DND-41 (cell line): Measurements from ENCODE around the gene HES4.

ENCODE experiments used
- ATAC-seq: fragments of 200-7000 bp; cut with Tn5 transposase; 3 replicates; pipeline ENCODE4 v1.9.1; 2021; ENCODE audit warnings: low read depth; ENCODE audit not compliant: insufficient read depth
- DNase-seq: peaks from one replicate; pipeline ENCODE4 v3.0.0-alpha.2; 2020
- H2AFZ ChIP-seq: 2 replicates; pipeline ENCODE4 v1.6.0; 2012; ENCODE audit warnings: low read depth, low read length
- H3K27ac ChIP-seq: 2 replicates; pipeline ENCODE4 v1.5.1; 2012; ENCODE audit warnings: low read length, inconsistent platforms
- H3K27me3 ChIP-seq: fragments of 200-600 bp; sonication (generic); 2 replicates; pipeline ENCODE4 v1.6.0; 2012; ENCODE audit warnings: low read length, mild to moderate bottlenecking, inconsistent platforms; ENCODE audit not compliant: insufficient read depth, poor library complexity
- H3K36me3 ChIP-seq: 2 replicates; pipeline ENCODE4 v1.5.1; 2012; ENCODE audit warnings: low read length, inconsistent platforms; ENCODE audit not compliant: insufficient read depth
- H3K4me1 ChIP-seq: 2 replicates; pipeline ENCODE4 v1.5.1; 2012; ENCODE audit warnings: mild to moderate bottlenecking, low read length; ENCODE audit not compliant: insufficient read depth
- H3K4me2 ChIP-seq: 2 replicates; pipeline ENCODE4 v1.6.0; 2012; ENCODE audit warnings: mild to moderate bottlenecking, moderate library complexity, low read length, inconsistent platforms; ENCODE audit not compliant: insufficient read depth
- H3K4me3 ChIP-seq, 2 experiments: fragments of 200-600 bp in 1 of 2; shearing (Covaris generic) in 1 of 2; 2 replicates each; pipeline ENCODE4 v1.5.1; 2012 to 2016; ENCODE audit warnings: inconsistent platforms in 2 of 2, low read length in 2 of 2, mild to moderate bottlenecking in 2 of 2, low read depth in 1 of 2, moderate library complexity in 1 of 2
- H3K79me2 ChIP-seq: 2 replicates; pipeline ENCODE4 v1.6.0; 2012; ENCODE audit warnings: low read length, inconsistent platforms; ENCODE audit not compliant: insufficient read depth
- H3K9ac ChIP-seq: 2 replicates; pipeline ENCODE4 v1.6.0; 2012; ENCODE audit warnings: low read depth, mild to moderate bottlenecking, inconsistent platforms, low read length, moderate library complexity
- H3K9me3 ChIP-seq: 2 replicates; pipeline ENCODE4 v1.5.1; 2012; ENCODE audit warnings: low read length, moderate library complexity, mild to moderate bottlenecking, inconsistent platforms; ENCODE audit not compliant: insufficient read depth, severe bottlenecking
- H4K20me1 ChIP-seq: 2 replicates; pipeline ENCODE4 v1.6.0; 2012; ENCODE audit warnings: low read length; ENCODE audit not compliant: insufficient read depth
- CTCF ChIP-seq: IDR thresholded peaks from 2 replicates; pipeline ENCODE4 v1.5.1; 2012; ENCODE audit warnings: borderline replicate concordance, low read length, moderate library complexity, mild to moderate bottlenecking; ENCODE audit not compliant: poor library complexity, severe bottlenecking; ENCODE audit errors: extremely low read depth
- EZH2 ChIP-seq: IDR thresholded peaks from 3 replicates; pipeline ENCODE4 v1.6.1; 2012; ENCODE audit warnings: borderline replicate concordance, low read depth, mild to moderate bottlenecking, moderate library complexity, low read length, inconsistent platforms; ENCODE audit not compliant: severe bottlenecking

Gene HES4

DNA sequence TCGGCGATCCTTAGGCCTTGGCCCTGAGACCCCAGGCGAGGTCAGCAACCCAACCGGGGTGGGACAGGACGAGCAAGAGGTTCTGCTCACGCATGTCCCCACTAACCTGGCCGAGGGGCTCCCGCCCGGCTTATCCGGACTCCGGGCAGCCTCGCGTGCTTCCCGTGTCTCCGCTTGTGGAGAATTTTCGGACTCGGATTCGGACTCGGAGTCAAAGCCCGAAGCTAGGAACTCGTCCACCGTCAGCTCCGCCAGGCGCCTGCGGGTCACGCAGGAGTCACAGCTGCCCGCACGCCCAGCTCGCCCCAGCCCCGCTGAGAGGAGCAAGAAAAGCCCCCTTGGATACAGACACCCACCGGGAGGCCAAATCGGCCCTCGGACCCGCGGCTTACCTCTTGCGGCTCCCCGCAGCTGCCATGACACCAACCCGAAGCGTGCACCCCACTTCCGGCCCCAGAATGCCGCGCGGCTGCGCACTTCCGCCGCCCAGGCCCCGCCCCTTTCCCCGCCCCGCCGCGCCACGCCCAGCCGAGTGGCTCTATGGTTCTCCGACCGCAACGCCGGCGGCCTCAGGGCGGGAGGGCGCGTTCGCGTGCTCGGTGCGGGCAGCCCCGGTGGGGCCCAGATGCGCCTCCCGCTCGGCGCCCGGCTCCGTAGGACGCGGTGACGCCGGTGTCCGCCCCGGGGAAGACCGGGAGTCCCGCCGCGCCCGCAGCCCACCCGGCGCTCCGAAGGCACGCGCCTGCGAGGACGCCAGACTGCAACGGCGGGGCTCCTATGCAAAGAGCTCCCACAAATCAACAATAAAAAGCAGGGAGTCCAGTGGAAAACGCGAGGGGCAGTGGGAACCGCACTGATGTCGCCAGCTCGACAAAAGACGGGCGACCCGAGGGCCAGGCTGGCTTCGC is 40.8 kb downstream of the HES4 start, which contains the start of gene NOC2L:
NOC2L (minus strand) TSS at position 434 of the 908 bp plus-strand sequence; CDS start at position 418, 16 bp downstream.
- Histone ChIP-seq H3K79me2 (peaks cover 35% of the 10 kb centered on the region), H3K4me3 (peak within 1 kb of the TSS; percentile 72 to 88), H3K9me3 (no peaks in the 10 kb centered on the region), H2AFZ (peak within 1 kb of the TSS; percentile 79), H3K36me3 (peaks cover 54% of the 10 kb centered on the region), H4K20me1 (peaks cover 43% of the 10 kb centered on the region), H3K9ac (peak within 1 kb of the TSS; percentile 68), H3K4me2 (peak within 1 kb of the TSS; percentile 88), H3K27me3 (no peaks in the 10 kb centered on the region), H3K27ac (peak within 1 kb of the TSS; percentile 74), H3K4me1 (peaks cover 41% of the 10 kb centered on the region)
- TF ChIP-seq CTCF (no peak), EZH2 (no peak)
- peak; percentile 85 for ATAC-seq
- peak; percentile 96 for DNase-seq

- Histone ChIP-seq H3K27me3 (no peaks in the 10 kb centered on the region), H3K9ac (no peak overlapping the region), H3K4me1 (peaks cover 39% of the 10 kb centered on the region), H3K4me2 (peak overlapping the region; percentile 88; the same call in 1 of the 2 replicates), H3K9me3 (no peaks in the 10 kb centered on the region), H3K36me3 (peaks cover 58% of the 10 kb centered on the region), H4K20me1 (peaks cover 50% of the 10 kb centered on the region), H3K79me2 (peaks cover 35% of the 10 kb centered on the region), H3K27ac (no peak overlapping the region), H3K4me3 (no peak overlapping the region), H2AFZ (no peak overlapping the region)
- no peak for ATAC-seq
- DNase-seq: no peak
- TF ChIP-seq EZH2 (no peak), CTCF (no peak)
Observed at GRCh38 chr1:956636-957035, 43.3 kb downstream of the HES4 start.

DNA sequence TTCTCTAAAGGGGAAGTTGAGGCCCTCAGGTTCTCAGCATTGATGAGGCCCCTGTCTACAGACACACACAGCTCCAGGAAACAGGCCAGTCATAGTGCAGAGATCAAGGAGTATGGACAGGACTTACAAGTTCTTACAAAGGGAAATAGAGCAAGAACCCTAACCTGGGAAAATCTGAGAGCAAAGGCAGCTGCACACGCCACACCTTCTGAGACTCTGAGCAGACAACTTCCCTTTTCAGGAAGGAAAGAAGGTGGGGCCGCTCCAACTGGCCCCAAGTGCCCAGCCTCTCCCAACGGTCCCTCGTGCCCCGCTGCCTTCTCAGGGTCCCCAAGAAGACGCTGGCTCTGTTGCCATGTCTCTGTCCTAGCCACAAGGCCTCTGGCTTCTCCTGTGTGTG is 44.4 kb downstream of the HES4 start:
- H3K36me3 ChIP-seq: peaks cover 70% of the 10 kb centered on the region
- H3K9me3 ChIP-seq: no peaks in the 10 kb centered on the region
- no peak overlapping the region for H3K9ac ChIP-seq
- peaks cover 47% of the 10 kb centered on the region for H4K20me1 ChIP-seq
- ATAC-seq (no peak), DNase-seq (no peak)
- no peak overlapping the region for H2AFZ ChIP-seq
- no peak overlapping the region for H3K4me3 ChIP-seq
- H3K79me2 ChIP-seq: peaks cover 35% of the 10 kb centered on the region
- H3K4me2 ChIP-seq: no peak overlapping the region
- no peaks in the 10 kb centered on the region for H3K27me3 ChIP-seq
- H3K4me1 ChIP-seq: peaks cover 31% of the 10 kb centered on the region
- H3K27ac ChIP-seq: no peak overlapping the region
- no peak for TF ChIP-seq CTCF
- no peak for TF ChIP-seq EZH2
